OCI-LY3 (cell line): ENCODE data around the gene GPD2.
A peak's percentile ranks its signal among the peaks of the same experiment; 100 is the strongest.

ENCODE experiments used
- H2AFZ ChIP-seq: fragments of 200-600, 300-600 bp; shearing (Covaris generic); 2 replicates; pipeline ENCODE4 v1.6.0; 2014; ENCODE audit warnings: antibody characterized with exemption, low read depth, low read length
- H3K27ac ChIP-seq: fragments of 200-600, 300-600 bp; sonication (generic); 2 replicates; pipeline ENCODE4 v1.5.1; 2014; ENCODE audit warnings: mild to moderate bottlenecking, low read length, moderate library complexity, mixed read lengths
- H3K27me3 ChIP-seq: fragments of 200-600, 300-600 bp; sonication (generic); 2 replicates; pipeline ENCODE4 v1.6.1; 2014; ENCODE audit warnings: low read depth, low read length, mixed read lengths
- H3K36me3 ChIP-seq: fragments of 200-600, 300-600 bp; sonication (generic); replicated peaks from 2 replicates; pipeline ENCODE3; 2014; ENCODE audit warnings: low read depth, low read length, mixed read lengths
- H3K4me1 ChIP-seq: fragments of 300-600, 200-600 bp; sonication (generic); 2 replicates; pipeline ENCODE4 v1.6.1; 2014; ENCODE audit warnings: low read length, mixed read lengths
- H3K4me2 ChIP-seq: fragments of 200-600, 300-600 bp; sonication (generic); 2 replicates; pipeline ENCODE4 v1.6.1; 2014; ENCODE audit warnings: low read length, mixed read lengths
- H3K4me3 ChIP-seq: fragments of 300-600, 200-600 bp; sonication (generic); 2 replicates; pipeline ENCODE4 v1.5.1; 2014; ENCODE audit warnings: antibody characterized with exemption, mild to moderate bottlenecking, low read length, moderate library complexity
- H3K79me2 ChIP-seq: fragments of 300-600, 200-600 bp; shearing (Covaris generic); 2 replicates; pipeline ENCODE4 v1.6.1; 2014; ENCODE audit warnings: mild to moderate bottlenecking, low read length, mixed read lengths
- H3K9ac ChIP-seq: fragments of 300-600, 200-600 bp; shearing (Covaris generic); 2 replicates; pipeline ENCODE4 v1.6.0; 2014; ENCODE audit warnings: mild to moderate bottlenecking, low read length, moderate library complexity
- H3K9me3 ChIP-seq: fragments of 200-600, 300-600 bp; shearing (Covaris generic); 2 replicates; pipeline ENCODE4 v1.6.1; 2014; ENCODE audit warnings: low read length, mixed read lengths; ENCODE audit not compliant: insufficient read depth
- H4K20me1 ChIP-seq: fragments of 200-600, 300-600 bp; sonication (generic); 2 replicates; pipeline ENCODE4 v1.6.1; 2016; ENCODE audit warnings: low read length, mixed read lengths; ENCODE audit not compliant: insufficient read depth
- CTCF ChIP-seq: fragments of 200-600, 300-600 bp; sonication (generic); IDR thresholded peaks from 2 replicates; pipeline ENCODE4 v1.5.1; 2014; ENCODE audit warnings: antibody characterized with exemption, low read length, low read depth
- EZH2phosphoT487 ChIP-seq: fragments of 200-600 bp; shearing (Covaris generic); IDR thresholded peaks from 2 replicates; pipeline ENCODE4 v1.6.1; 2018; ENCODE audit warnings: antibody characterized with exemption, mixed run types, low read depth

The GPD2 gene

GRCh38 chr2:156511803-156512202 is 75.6 kb downstream of the GPD2 start:
- H3K4me2 ChIP-seq: peak overlapping the region; percentile 35
- no peaks in the 10 kb centered on the region for H3K27me3 ChIP-seq
- 0 out of 2 replicates have a peak, but pooled peaks cover 4% of the 10 kb centered on the region for H4K20me1 ChIP-seq
- no peak overlapping the region for H3K9ac ChIP-seq
- no peak overlapping the region for H3K27ac ChIP-seq
- peaks cover 2% of the 10 kb centered on the region for H3K36me3 ChIP-seq
- H3K4me3 ChIP-seq: no peak overlapping the region
- H3K4me1 ChIP-seq: peaks cover 25% of the 10 kb centered on the region
- H3K79me2 ChIP-seq: no peaks in the 10 kb centered on the region
- no peaks in the 10 kb centered on the region for H3K9me3 ChIP-seq
- TF ChIP-seq CTCF (no peak), EZH2phosphoT487 (no peak)
- H2AFZ ChIP-seq: no peak overlapping the region

GRCh38 chr2:156512451-156512850 is 76.3 kb downstream of the GPD2 start:
- no peaks in the 10 kb centered on the region for H3K27me3 ChIP-seq
- H3K4me1 ChIP-seq: peaks cover 25% of the 10 kb centered on the region
- 0 out of 2 replicates have a peak, but pooled peaks cover 4% of the 10 kb centered on the region for H4K20me1 ChIP-seq
- H3K4me3 ChIP-seq: no peak overlapping the region
- TF ChIP-seq EZH2phosphoT487 (no peak), CTCF (no peak)
- H3K4me2 ChIP-seq: peak overlapping the region; percentile 35
- H3K9me3 ChIP-seq: no peaks in the 10 kb centered on the region
- H3K27ac ChIP-seq: no peak overlapping the region
- H3K9ac ChIP-seq: no peak overlapping the region
- no peaks in the 10 kb centered on the region for H3K79me2 ChIP-seq
- no peak overlapping the region for H2AFZ ChIP-seq
- H3K36me3 ChIP-seq: peaks cover 2% of the 10 kb centered on the region

GRCh38 chr2:156513219-156513618 is 77.0 kb downstream of the GPD2 start:
- peaks cover 25% of the 10 kb centered on the region for H3K4me1 ChIP-seq
- no peaks in the 10 kb centered on the region for H3K79me2 ChIP-seq
- no peak overlapping the region for H3K4me3 ChIP-seq
- no peaks in the 10 kb centered on the region for H3K27me3 ChIP-seq
- no peak overlapping the region for H2AFZ ChIP-seq
- H3K27ac ChIP-seq: no peak overlapping the region
- 0 out of 2 replicates have a peak, but pooled peaks cover 3% of the 10 kb centered on the region for H4K20me1 ChIP-seq
- H3K4me2 ChIP-seq: no peak overlapping the region
- no peaks in the 10 kb centered on the region for H3K9me3 ChIP-seq
- H3K36me3 ChIP-seq: peaks cover 2% of the 10 kb centered on the region
- no peak for TF ChIP-seq EZH2phosphoT487
- no peak for TF ChIP-seq CTCF
- no peak overlapping the region for H3K9ac ChIP-seq

GRCh38 chr2:156517419-156517818 is 81.2 kb downstream of the GPD2 start:
- Histone ChIP-seq H4K20me1 (0 out of 2 replicates have a peak, but pooled peaks cover 3% of the 10 kb centered on the region), H3K4me3 (no peak overlapping the region), H3K27me3 (no peaks in the 10 kb centered on the region), H3K4me1 (peaks cover 13% of the 10 kb centered on the region), H3K79me2 (no peaks in the 10 kb centered on the region), H3K27ac (no peak overlapping the region), H3K9me3 (no peaks in the 10 kb centered on the region), H3K36me3 (peaks cover 2% of the 10 kb centered on the region), H2AFZ (no peak overlapping the region), H3K4me2 (no peak overlapping the region), H3K9ac (no peak overlapping the region)
- TF ChIP-seq EZH2phosphoT487: no peak
- no peak for TF ChIP-seq CTCF
